G401 (cell line): ENCODE measurements around the gene USP14. TPM values are rescaled to one million over a fixed set of nuclear protein-coding genes. Genes with fewer than 3 reads are reported as not detected.
"Not testable (repeated sequence)": the region's sequence is repeated elsewhere in the genome, so short reads cannot be mapped to it uniquely, and the experiment has no call there.

ENCODE experiments used
- DNase-seq: peaks from one replicate; pipeline ENCODE4 v3.0.0-alpha.2; 2015; ENCODE audit warnings: low spot score
- in situ Hi-C: cut with HindIII; loops from 2 replicates; pipeline ENCODE4 v1.10.0; 2016; ENCODE audit warnings: low sequenced_read_pairs, mixed read lengths
- total RNA-seq: library from RNA; depleted of rRNA; stranded (reverse); fragments of >200 nt; shearing (Covaris generic); gene quantifications from 2 replicates; pipeline ENCODE4 v1.2.3, GENCODE V29; 2014; rRNA removed

Gene USP14
- 13.2 and 28.7 TPM in 2 replicates for total RNA-seq

- DNase-seq, result peak; percentile 99
- in situ Hi-C loops, result no loop called here
These were observed at the start of gene USP14 for GRCh38 chr18:158128-159036. TSS of gene USP14 (plus strand) at chr18:158557. CDS start at chr18:158699, 142 bp downstream.

GRCh38 chr18:108665-109063, 49.7 kb upstream of the USP14 start:
- DNase-seq, in situ Hi-C loops: not testable (repeated sequence)

GRCh38 chr18:109130-109921, 49.0 kb upstream of the USP14 start:
- in situ Hi-C loops, result not testable (repeated sequence)
- DNase-seq, result peak; percentile 3

GRCh38 chr18:109922-110261, 48.5 kb upstream of the USP14 start:
- peak; percentile 0 for DNase-seq
- in situ Hi-C loops, result not testable (repeated sequence)

- DNase-seq, in situ Hi-C loops: not testable (repeated sequence)
These were observed 47.8 kb upstream of the USP14 start for GRCh38 chr18:110351-111201.

GRCh38 chr18:111306-112014, 46.9 kb upstream of the USP14 start:
- DNase-seq, result peak; percentile 63
- in situ Hi-C loops, result no loop called here

GRCh38 chr18:112015-112733, 46.2 kb upstream of the USP14 start:
- in situ Hi-C loops, DNase-seq: not testable (repeated sequence)

GRCh38 chr18:120539-121260, 37.7 kb upstream of the USP14 start:
- in situ Hi-C loops, DNase-seq: not testable (repeated sequence)

- in situ Hi-C loops, result no loop called here
- DNase-seq, result no peak
These were observed 23.3 kb upstream of the USP14 start for GRCh38 chr18:135045-135444.

- DNase-seq, result no peak
- in situ Hi-C loops, result no loop called here
These were observed 21.9 kb upstream of the USP14 start for GRCh38 chr18:136433-136832.

GRCh38 chr18:137327-137726, 21.0 kb upstream of the USP14 start:
- no peak for DNase-seq
- in situ Hi-C loops, result no loop called here

- in situ Hi-C loops, result no loop called here
- no peak for DNase-seq
These were observed 17.6 kb upstream of the USP14 start for GRCh38 chr18:140670-141266.

GRCh38 chr18:142624-143296, 15.6 kb upstream of the USP14 start:
- in situ Hi-C loops, DNase-seq: not testable (repeated sequence)

GRCh38 chr18:148841-149240, 9.5 kb upstream of the USP14 start:
- in situ Hi-C loops, result no loop called here
- no peak for DNase-seq

- no peak for DNase-seq
- in situ Hi-C loops, result no loop called here
These were observed 4.2 kb upstream of the USP14 start for GRCh38 chr18:154151-154550.

- no peak for DNase-seq
- in situ Hi-C loops, result no loop called here
These were observed 2.7 kb upstream of the USP14 start for GRCh38 chr18:155688-156087.
